Nucleus accumbens (tissue), 56 donors: ENCODE measurements around the gene PRKAG2.

ENCODE experiments used
- DNase-seq, 56 donors: peaks; one replicate each; lab custom pipeline; 2025; lab: John Stamatoyannopoulos, UW

Gene PRKAG2

DNA sequence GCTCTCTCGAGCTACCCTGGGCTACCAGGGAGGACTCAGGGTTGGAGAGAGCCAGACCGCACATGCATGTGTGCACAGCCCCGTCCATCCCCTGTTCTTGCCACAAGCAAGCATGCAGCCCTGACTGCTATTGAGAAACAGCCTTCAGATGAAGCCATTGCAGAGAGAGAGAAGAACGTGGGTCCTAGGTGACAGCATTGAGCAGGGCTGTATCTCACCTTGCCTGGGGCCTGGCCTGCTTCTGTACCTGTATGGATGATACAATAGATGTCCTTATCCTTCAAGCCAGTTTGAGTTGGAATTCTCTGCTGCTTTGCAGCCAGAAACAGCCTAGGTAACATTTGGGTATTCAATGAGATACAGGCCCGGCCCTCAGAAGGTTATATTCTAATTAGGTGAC is 229.9 kb downstream of the PRKAG2 start:
- no peak for DNase-seq

DNA sequence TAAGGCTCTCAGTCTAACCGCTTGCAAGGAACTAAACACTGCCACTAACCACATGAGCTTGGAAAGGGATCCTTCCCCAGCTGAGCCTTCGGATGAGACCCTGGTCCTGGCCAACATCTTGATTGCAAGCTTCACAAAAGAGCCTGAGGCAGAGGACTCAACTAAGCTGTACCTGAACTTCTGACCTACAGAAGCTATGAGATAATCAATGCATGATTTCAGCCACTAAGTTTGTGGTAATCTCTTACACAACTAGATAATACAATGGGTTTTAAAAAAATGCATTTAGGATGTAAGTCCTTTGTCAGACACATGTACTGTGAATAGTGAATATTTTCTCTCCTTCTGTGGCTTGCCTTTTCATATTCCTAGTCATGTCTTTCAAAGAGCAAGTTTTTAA is 231.6 kb downstream of the PRKAG2 start:
- DNase-seq: no peak

DNA sequence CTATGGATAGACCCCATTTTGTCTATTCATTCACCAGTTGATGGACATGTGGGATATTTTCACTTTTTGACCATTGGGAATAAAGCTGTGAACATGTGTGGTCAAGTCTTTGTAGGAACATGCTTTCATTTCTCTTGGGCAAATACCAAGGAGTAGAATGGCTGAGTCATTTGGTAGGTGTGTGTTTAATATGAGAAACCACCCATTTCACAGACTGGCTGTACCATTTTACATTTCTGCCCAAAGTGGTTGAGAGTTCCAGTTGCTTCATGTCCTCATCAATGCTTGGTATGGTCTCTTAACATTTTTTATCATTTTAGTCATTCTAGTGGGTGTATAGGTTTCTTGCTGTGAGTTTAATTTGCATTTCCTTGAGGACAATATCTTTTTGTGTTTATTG is 232.4 kb downstream of the PRKAG2 start:
- no peak for DNase-seq

DNA sequence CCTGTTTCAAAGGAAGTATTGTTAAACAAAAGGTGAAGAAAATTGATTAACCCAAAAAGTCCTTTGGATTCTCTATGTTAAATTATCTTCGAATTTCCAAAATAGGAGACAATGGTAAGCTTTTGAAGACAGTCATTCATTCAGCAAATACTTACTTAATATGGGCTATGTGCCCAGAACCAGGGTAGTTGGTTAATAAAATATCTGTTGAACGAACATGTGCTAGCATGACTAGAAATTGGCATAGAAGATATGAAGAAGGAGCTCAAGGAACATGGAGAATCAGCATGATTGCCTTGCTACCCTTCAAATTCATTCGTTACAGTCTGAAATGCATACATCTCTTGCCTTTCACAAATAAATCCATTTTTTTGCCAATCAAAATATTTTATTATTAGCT is 234.2 kb downstream of the PRKAG2 start:
- no peak for DNase-seq

DNA sequence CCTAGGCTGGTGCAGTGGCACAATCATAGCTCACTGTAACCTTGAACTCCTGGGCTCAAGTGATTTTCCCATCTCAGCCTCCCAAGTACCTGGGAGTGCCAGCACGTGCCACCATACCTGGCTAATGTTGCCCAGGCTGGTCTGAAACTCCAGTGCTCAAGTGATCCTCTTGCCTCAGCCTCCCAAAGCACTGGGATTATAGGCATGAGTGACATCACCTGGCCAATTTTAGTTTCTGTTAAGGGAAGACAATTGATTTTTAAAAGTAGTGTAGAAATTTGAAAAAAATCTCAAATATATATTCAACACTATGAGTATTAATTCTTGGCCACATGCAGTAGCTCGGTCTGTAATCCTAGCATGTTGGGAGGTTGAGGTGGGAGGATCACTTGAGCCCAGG is 235.3 kb downstream of the PRKAG2 start:
- DNase-seq: no peak

DNA sequence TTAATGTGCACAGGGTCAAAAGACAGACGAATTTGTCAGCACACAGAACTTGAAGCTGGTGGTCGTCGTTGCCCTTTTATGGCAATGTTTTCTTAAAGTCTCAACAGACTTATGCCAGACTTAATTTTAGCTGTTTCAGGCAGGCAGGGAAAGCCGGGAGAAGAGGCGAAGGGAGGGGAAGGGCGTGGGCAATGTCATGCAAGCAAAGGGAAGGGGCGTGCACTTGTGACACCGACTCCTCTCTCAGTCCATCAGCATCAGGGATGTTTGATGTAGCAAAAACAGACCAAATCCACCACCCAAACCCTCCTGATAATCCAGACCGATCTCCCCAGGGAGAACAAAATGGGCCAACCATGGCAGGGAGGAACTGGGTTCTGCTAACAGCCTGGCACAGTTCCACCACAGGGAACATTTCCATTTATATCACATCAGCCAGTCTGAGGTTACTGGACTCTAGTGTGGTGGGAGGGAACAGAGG is 239.1 kb downstream of the PRKAG2 start:
- DNase-seq: peak in 7 of 56 donors; percentile 8 to 30 (median 22)

DNA sequence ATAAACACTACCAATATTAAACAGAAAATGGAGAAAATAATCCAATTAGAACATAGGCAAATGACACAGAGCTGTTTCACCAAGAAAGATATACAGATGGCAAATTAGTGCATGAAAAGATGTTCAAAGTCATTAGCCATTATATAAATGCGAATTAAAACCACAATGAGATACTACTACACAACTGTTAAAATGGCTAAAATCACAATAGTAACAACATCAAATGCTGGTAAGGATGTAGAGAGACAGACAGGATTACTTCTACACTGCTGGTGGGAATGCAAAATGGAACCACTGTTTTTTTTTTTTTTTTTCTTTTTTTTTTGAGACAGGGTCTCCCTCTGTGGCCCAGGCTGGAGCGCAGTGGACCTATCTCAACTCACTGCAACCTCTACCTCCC is 242.3 kb downstream of the PRKAG2 start:
- DNase-seq: no peak

DNA sequence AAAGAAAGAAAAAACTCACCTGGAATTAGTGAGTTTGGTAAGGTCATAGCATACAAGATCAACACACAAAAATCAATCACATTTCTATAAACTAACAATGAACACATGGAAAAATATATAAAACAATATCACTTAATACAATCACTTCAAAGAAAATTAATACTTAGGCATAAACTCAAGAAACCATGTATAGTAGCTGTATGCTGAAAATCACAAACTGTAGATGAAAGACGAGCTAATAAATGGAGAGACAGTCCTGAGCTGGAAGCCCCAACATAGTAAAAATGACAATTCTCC is 243.5 kb downstream of the PRKAG2 start:
- no peak for DNase-seq

DNA sequence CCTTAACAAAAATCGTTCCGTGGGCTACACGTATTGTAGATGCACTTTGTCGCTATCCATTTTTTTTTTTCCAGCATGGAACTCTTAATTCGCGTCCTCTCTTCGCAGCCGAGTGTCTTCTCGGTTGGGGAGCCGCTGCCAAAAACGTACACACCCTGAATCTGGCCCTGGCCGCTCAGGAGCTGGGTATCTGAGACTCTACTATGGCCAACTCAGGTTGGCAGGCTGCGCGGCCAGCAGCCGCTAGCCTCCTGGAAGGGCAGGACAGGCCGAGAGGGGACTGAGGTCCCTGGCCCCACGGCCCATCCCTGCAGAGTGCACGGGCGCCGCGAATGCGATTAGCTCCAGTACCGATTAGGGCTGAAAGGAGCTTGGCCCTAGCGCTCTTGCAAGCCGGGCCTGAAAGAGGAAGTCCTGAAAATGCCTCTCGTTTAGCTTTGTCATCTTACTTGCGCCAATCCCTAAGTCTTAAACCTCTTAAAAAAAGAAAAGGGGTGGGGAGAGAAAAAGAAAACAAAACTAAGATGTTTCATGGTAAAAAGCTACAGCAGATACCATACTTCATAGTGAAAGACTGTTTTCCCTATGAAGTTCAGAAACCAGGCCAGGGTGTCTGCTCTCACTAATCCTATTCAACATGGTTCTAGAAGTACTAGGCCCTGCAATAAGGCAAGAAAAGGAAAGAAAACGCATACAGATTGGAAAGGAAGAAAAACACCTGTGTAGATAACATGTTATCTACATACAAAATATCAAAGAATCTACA is 244.0 kb downstream of the PRKAG2 start:
- peak in 15 of 56 donors; percentile 8 to 63 (median 28) for DNase-seq

DNA sequence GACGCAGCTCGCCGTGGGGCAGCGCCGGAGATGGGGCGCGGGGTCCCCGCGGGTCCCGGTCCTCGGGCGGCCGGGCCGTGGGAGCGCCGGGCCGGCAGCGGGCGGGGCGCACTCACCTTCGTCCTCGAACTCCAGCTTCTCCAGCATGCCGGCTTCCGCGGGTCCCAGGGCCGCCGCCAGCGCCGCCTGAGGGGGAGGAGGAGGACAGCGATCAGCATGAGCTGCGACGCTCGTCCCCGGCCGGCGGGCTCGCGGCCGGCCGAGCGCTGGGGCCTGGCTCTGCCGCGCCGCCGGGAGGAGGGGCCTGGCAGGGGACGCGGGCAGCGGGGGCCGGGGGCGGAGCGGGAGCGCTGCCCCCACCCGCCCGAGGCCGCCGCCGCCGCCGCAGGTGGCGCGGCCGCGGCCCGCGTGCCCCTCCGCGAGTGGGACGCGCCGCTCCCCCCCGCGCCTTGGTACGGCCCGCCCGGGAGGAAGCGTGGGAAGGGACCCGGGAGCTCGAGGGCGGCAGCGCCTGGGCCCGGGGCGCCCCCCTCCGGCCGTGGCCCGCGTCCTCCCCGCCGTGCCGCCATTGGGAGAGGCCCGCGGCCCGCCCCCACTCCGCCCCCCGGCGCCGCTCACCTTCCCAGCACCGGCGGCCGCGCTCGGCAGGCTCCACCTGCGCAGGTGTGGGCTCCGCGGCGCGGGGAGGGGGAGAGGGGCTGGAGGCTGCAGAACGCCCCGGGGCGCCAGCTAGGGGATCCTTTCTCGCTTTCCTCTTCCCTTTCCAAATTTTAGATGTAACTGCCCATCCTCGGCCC is 244.8 kb downstream of the PRKAG2 start:
- DNase-seq: peak in 53 of 56 donors; percentile 24 to 88 (median 66)

DNA sequence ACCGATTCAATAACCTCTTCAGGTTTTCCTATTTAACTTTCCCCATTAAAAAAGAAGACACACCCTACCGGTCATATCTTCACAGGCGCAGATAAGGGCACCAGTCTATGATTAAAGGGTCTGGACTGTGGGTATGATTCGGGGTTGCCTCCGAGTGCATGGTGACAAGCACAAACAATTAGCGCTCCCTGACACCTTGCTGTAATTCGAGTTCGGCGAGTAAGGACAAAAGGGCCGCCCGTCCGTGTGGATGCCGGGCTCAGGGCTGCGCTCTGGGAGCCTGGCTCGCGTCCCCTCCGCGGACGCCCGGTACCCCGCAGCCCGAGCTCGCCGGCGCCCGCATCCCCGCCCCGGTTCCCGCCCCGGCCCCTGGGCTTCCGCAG is 245.4 kb downstream of the PRKAG2 start:
- DNase-seq: peak in 2 of 56 donors; percentile 46 to 53

DNA sequence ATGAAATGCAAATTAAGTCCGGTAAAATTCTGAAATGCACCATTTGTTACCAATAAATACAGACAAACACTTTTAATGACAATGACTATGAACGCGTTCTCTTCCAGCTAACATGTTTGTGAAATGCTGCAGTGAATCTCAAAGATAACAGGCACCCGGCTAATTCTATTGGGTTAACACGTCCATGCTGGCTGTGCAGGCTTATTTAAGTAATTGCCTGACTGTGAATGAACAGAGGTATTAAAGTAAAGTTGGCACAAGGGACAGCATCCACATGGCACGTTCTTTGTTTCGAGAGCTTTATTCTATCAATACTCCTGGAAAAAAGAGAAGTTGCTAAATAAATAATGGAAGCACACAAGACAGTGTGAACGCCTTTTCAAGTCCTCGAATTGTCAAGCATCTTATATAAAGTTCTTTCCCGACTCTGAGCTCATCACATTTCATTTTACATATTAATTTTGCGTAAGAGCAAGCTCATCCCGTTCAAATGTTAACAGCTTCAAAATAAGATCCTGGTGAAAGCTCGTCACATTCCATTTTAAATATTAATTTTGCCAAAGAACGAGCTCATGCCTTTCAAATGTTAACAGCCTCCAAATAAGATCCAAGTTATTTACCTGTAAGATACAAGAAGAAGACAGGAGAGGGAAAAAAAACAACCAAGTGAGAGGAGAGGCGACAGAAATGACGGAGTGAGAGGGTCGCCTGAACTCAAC is 245.9 kb downstream of the PRKAG2 start:
- DNase-seq: no peak

DNA sequence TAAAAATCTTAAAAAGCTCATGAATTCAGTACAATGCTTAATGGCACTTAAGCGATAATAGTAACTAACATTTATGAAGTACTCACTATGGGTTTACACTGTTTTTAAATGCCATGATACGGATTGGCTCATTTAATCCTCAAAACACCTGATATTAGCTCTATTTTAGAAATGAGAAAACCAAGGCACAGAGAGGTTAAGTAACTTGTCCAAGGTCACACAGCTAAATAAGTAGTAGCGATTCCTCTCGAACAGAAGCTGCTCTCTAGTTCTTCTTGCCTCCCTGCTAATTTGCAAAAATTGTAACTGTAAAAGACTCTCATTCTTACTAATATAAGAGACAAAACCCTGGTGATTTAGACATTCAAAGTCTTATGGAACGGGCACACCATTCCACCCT is 246.6 kb downstream of the PRKAG2 start:
- DNase-seq: no peak

DNA sequence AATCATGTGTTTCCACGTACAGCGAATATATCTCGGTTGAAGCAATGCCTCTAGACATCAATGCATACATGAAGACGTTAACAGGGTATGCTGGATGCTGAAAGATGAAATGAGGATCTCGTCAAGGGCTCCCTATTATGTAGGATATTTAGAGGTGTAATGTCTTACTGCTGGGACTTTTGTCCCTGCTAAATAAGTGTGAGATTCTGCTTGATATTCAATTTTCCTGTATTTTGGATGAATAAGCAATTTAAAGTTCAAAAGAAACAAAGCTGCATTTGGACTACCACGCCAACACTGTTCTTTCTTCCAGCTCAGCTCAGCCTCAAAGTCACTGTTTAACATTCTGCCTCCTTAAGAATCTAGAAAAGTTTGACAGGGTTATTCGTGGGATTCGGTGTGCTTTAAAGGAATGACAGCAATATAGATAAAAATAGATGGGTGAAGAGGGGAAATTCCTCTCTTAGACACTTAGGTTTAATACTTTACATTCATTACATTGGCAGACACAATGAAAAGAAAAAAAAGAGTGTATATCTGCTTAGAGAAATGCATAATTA is 247.1 kb downstream of the PRKAG2 start:
- peak in 1 of 56 donors; percentile 26 for DNase-seq

DNA sequence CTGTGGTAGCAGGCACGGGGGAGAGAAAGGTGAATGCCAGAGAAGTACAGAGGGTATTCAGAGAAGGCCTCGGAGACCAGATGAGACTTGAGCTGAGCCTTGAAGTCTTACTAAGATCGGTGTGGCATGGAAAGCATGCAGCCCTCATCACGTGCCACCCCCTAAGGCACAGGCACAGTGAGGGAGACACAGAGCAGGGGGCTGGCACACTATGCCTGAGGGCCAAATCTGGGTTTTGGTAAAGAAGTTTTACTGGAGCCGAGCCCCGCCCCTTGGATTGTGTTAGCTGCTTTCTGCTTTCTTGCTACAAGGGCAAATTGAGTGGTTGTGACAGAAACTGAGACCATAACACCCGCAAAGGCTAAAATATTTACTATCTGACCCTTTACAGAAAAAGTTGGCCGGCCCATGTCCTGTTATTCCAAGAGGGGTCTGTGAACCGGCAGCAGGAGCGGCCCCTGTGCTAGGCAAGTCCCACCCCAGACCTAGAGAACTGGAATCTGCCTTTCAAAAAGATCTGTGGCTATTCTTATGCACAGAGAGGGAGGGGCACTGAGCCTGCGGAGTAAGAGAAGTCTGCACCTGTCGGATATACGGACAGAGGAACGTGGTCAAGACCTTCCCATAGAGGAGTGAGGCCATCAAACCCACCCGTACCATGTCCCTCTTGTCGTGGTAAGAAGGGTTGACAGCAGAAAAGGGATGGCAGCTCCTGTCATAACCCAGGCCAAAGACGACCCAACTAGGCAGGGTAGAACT is 247.9 kb downstream of the PRKAG2 start:
- no peak for DNase-seq

DNA sequence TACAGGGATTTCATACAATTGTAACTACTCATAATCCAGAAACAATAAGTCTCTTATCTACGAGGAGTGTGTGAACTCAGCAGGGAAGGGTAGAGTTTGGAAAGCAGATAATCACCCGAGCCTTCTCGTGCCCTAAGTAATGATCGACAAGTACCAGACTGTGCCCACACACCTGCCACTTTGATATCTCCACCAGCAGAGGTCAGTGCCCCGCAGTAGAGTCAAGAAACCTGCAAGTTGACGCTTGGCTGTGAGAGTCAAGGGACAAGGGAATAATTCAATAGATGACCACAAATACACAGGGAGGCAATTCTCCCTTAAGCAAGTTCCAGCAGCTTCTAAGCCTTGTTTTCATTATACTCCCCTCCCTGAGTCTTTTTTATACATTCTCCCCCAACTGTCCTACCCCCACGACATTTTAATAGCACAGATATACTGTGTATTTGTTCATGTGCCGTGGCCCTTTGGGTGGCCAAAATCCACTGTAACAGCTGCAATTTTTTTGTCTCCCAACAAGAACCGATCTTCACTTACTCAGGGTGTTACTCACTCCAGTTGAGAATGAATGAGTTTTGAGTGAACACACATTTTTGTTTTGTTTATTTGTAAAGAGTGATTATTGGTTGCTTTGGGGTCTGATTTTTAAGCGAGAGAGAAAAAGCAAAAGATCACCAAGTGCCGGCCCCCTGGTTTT is 250.3 kb downstream of the PRKAG2 start:
- DNase-seq: peak in 6 of 56 donors; percentile 3 to 51 (median 12)

DNA sequence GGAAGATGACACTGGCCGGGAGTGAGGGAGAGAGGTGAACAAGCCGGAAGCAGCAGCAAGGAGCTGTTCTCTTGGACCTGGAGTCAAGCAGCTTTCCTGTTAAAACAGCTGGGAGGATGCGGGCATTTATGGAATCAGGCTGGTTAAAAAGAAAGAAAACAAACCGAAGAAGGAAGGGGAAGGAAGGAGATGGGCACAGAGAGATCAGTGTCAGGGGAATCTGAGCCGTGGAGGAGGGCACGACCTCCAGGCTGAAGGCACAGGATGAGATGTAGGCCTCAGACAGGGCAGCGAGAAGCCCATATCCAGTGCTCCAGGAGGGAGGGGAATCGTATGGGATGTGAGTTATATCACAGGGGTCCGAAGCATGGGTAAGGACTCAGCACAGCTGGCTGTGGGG is 251.3 kb downstream of the PRKAG2 start:
- no peak for DNase-seq

DNA sequence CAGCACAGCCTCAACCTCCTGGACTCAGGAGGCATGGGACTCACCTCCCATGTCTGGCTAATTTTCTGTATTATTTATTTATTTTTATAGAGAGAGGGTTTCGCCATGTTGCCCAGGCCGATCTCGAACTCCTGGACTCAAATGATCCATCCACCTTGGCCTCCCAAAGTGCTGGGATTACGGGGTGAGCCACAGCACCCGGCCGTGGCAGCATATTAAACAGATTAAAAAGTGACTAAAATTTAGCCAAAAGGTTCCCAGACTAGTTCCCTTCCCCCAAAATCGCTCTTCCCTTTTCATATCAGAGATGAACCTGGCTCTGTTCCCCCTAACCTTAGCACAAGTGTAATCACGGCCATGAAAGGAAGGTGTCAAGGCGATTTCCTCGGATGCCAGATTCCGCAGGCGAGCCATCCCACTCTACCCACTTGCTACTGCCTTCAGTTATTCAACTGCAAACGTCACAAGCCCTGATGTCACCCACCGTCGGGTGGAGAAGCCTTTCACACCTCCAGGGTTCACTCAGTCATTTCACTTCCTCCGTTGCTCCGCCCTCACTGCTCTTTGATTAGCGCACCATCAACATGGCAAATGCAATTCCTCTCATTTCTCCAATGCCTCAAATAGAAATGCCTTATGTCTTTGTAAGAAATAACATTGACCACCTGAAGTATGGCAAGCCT is 252.5 kb downstream of the PRKAG2 start:
- peak in 21 of 56 donors; percentile 10 to 73 (median 37) for DNase-seq

DNA sequence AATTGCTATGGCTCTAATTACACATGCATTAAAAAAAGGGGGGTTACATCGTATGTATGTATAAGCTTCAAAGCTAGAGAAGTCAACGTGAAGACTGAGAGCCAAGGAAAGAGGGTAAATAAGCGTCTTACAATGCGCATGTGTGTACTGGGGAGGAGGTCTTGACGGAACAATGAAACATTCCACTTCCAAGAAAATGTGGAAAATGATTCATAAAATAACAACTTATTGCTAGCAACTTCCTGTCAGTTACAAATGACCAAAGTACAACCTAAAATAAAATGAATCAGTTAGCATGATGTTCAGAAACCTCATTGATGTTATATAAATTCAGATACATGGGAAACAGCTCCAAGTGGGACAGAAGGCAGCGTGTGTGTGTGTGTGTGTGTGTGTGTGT is 253.1 kb downstream of the PRKAG2 start:
- DNase-seq: no peak
